Activated naive CD8-positive, alpha-beta T cell treated with anti-CD3 and anti-CD28 coated beads, Interleukin-2, amount 50 U/mL, for 24 hours (primary cell): ENCODE measurements around the gene DIPK2A.

ENCODE experiments used
- ATAC-seq: fragments of 150-1000 bp; cut with Tn5 transposase; one replicate; pipeline ENCODE4 v1.10.0; 2021
- DNase-seq: peaks from one replicate; pipeline ENCODE4 v3.0.0; 2021
- H3K27ac Mint-ChIP-seq: one replicate; pipeline ENCODE4 v1.8.0; 2021; ENCODE audit warnings: mild to moderate bottlenecking, mixed read lengths
- H3K27me3 Mint-ChIP-seq: one replicate; pipeline ENCODE4 v1.8.0; 2021; ENCODE audit warnings: mixed read lengths
- H3K36me3 Mint-ChIP-seq: one replicate; pipeline ENCODE4 v1.8.0; 2021; ENCODE audit warnings: low read depth, mixed read lengths
- H3K4me1 Mint-ChIP-seq: one replicate; pipeline ENCODE4 v1.8.0; 2021; ENCODE audit warnings: mixed read lengths
- H3K4me3 Mint-ChIP-seq: one replicate; pipeline ENCODE4 v1.8.0; 2021; ENCODE audit warnings: mild to moderate bottlenecking, moderate library complexity, mixed read lengths
- H3K9me3 Mint-ChIP-seq: one replicate; pipeline ENCODE4 v1.8.0; 2021; ENCODE audit warnings: mixed read lengths

DIPK2A gene

GRCh38 chr3:143961342-143961741 lies 10.3 kb upstream of the DIPK2A start:
- no peak overlapping the region for H3K4me3 Mint-ChIP-seq
- H3K36me3 Mint-ChIP-seq = no peaks in the 10 kb centered on the region
- H3K4me1 Mint-ChIP-seq = peaks cover 6% of the 10 kb centered on the region
- ATAC-seq (no peak), DNase-seq (no peak)
- H3K27ac Mint-ChIP-seq = no peak overlapping the region
- peaks cover 13% of the 10 kb centered on the region for H3K27me3 Mint-ChIP-seq
- H3K9me3 Mint-ChIP-seq = peaks cover 17% of the 10 kb centered on the region

- no peak overlapping the region for H3K4me3 Mint-ChIP-seq
- DNase-seq (no peak), ATAC-seq (no peak)
- H3K36me3 Mint-ChIP-seq = no peaks in the 10 kb centered on the region
- no peaks in the 10 kb centered on the region for H3K4me1 Mint-ChIP-seq
- H3K9me3 Mint-ChIP-seq = peaks cover 12% of the 10 kb centered on the region
- no peak overlapping the region for H3K27ac Mint-ChIP-seq
- H3K27me3 Mint-ChIP-seq = peaks cover 9% of the 10 kb centered on the region
Observed at GRCh38 chr3:143963946-143964345, 7.7 kb upstream of the DIPK2A start.

GRCh38 chr3:143970773-143971358 lies 757 bp upstream of the DIPK2A start:
- no peaks in the 10 kb centered on the region for H3K27me3 Mint-ChIP-seq
- peak overlapping the region; percentile 96 for H3K27ac Mint-ChIP-seq
- peak; percentile 71 for DNase-seq
- peak overlapping the region; percentile 97 for H3K4me3 Mint-ChIP-seq
- peak; percentile 30 for ATAC-seq
- no peaks in the 10 kb centered on the region for H3K9me3 Mint-ChIP-seq
- H3K36me3 Mint-ChIP-seq = no peaks in the 10 kb centered on the region
- H3K4me1 Mint-ChIP-seq = peaks cover 27% of the 10 kb centered on the region

- Mint-ChIP-seq H3K27ac (peak overlapping the region; percentile 96), H3K4me3 (peak overlapping the region; percentile 97)
- DNase-seq = no peak
Observed at GRCh38 chr3:143972155-143972504, 507 bp downstream of the DIPK2A start.

GRCh38 chr3:143972505-143973258 lies 1.1 kb downstream of the DIPK2A start:
- DNase-seq (peak; percentile 68), ATAC-seq (peak; percentile 21)
- H3K4me3 Mint-ChIP-seq = peak overlapping the region; percentile 97
- peak overlapping the region; percentile 88 for H3K27ac Mint-ChIP-seq
- H3K27me3 Mint-ChIP-seq = no peaks in the 10 kb centered on the region
- H3K9me3 Mint-ChIP-seq = no peaks in the 10 kb centered on the region
- H3K4me1 Mint-ChIP-seq = peaks cover 40% of the 10 kb centered on the region
- no peaks in the 10 kb centered on the region for H3K36me3 Mint-ChIP-seq

More at GRCh38 chr3:143972155-143972504, 507 bp downstream of the DIPK2A start:
- Mint-ChIP-seq H3K4me1 (peaks cover 35% of the 10 kb centered on the region), H3K9me3 (no peaks in the 10 kb centered on the region), H3K36me3 (no peaks in the 10 kb centered on the region), H3K27me3 (no peaks in the 10 kb centered on the region)
- peak; percentile 4 for ATAC-seq

- no peaks in the 10 kb centered on the region for H3K9me3 Mint-ChIP-seq
- ATAC-seq (no peak), DNase-seq (no peak)
- H3K36me3 Mint-ChIP-seq = no peaks in the 10 kb centered on the region
- H3K4me1 Mint-ChIP-seq = peaks cover 47% of the 10 kb centered on the region
- no peaks in the 10 kb centered on the region for H3K27me3 Mint-ChIP-seq
- peak overlapping the region; percentile 88 for H3K27ac Mint-ChIP-seq
- peak overlapping the region; percentile 97 for H3K4me3 Mint-ChIP-seq
Observed at GRCh38 chr3:143973259-143974021, 1.8 kb downstream of the DIPK2A start.

- Mint-ChIP-seq H3K4me3 (peak overlapping the region; percentile 97), H3K27me3 (no peaks in the 10 kb centered on the region), H3K27ac (peak overlapping the region; percentile 22), H3K9me3 (no peaks in the 10 kb centered on the region), H3K36me3 (peaks cover 2% of the 10 kb centered on the region), H3K4me1 (peaks cover 54% of the 10 kb centered on the region)
- no peak for ATAC-seq
- no peak for DNase-seq
Observed at GRCh38 chr3:143974271-143975238, 2.9 kb downstream of the DIPK2A start.

GRCh38 chr3:143975554-143976152 lies 4.0 kb downstream of the DIPK2A start:
- no peak overlapping the region for H3K27ac Mint-ChIP-seq
- peaks cover 49% of the 10 kb centered on the region for H3K4me1 Mint-ChIP-seq
- H3K4me3 Mint-ChIP-seq = no peak overlapping the region
- ATAC-seq (no peak), DNase-seq (no peak)
- no peaks in the 10 kb centered on the region for H3K27me3 Mint-ChIP-seq
- H3K9me3 Mint-ChIP-seq = no peaks in the 10 kb centered on the region
- H3K36me3 Mint-ChIP-seq = peaks cover 2% of the 10 kb centered on the region

- Mint-ChIP-seq H3K4me3 (peak overlapping the region; percentile 18), H3K27ac (no peak overlapping the region), H3K9me3 (no peaks in the 10 kb centered on the region), H3K36me3 (peaks cover 4% of the 10 kb centered on the region), H3K4me1 (peaks cover 52% of the 10 kb centered on the region), H3K27me3 (no peaks in the 10 kb centered on the region)
- ATAC-seq (no peak), DNase-seq (no peak)
Observed at GRCh38 chr3:143977341-143978262, 6.0 kb downstream of the DIPK2A start.

- ATAC-seq (no peak), DNase-seq (no peak)
- Mint-ChIP-seq H3K36me3 (peaks cover 9% of the 10 kb centered on the region), H3K4me1 (peaks cover 52% of the 10 kb centered on the region), H3K9me3 (no peaks in the 10 kb centered on the region), H3K27me3 (no peaks in the 10 kb centered on the region), H3K4me3 (peak overlapping the region; percentile 18), H3K27ac (no peak overlapping the region)
Observed at GRCh38 chr3:143978263-143978631, 6.6 kb downstream of the DIPK2A start.

- H3K4me3 Mint-ChIP-seq = no peak overlapping the region
- no peak for ATAC-seq
- no peaks in the 10 kb centered on the region for H3K9me3 Mint-ChIP-seq
Observed at GRCh38 chr3:143979041-143979440, 7.4 kb downstream of the DIPK2A start.

GRCh38 chr3:143979813-143980212 lies 8.2 kb downstream of the DIPK2A start:
- Mint-ChIP-seq H3K4me1 (peaks cover 47% of the 10 kb centered on the region), H3K36me3 (peaks cover 12% of the 10 kb centered on the region), H3K4me3 (no peak overlapping the region), H3K27me3 (no peaks in the 10 kb centered on the region), H3K27ac (no peak overlapping the region), H3K9me3 (no peaks in the 10 kb centered on the region)
- DNase-seq (no peak), ATAC-seq (no peak)

More at GRCh38 chr3:143979041-143979440, 7.4 kb downstream of the DIPK2A start:
- H3K4me1 Mint-ChIP-seq = peaks cover 52% of the 10 kb centered on the region
- H3K27ac Mint-ChIP-seq = no peak overlapping the region
- peaks cover 12% of the 10 kb centered on the region for H3K36me3 Mint-ChIP-seq
- no peaks in the 10 kb centered on the region for H3K27me3 Mint-ChIP-seq
- DNase-seq = no peak

- no peaks in the 10 kb centered on the region for H3K9me3 Mint-ChIP-seq
- no peak for DNase-seq
- no peak overlapping the region for H3K4me3 Mint-ChIP-seq
- H3K27me3 Mint-ChIP-seq = no peaks in the 10 kb centered on the region
- no peak overlapping the region for H3K27ac Mint-ChIP-seq
- peaks cover 12% of the 10 kb centered on the region for H3K4me1 Mint-ChIP-seq
- ATAC-seq = no peak
- peaks cover 22% of the 10 kb centered on the region for H3K36me3 Mint-ChIP-seq
Observed at GRCh38 chr3:143988306-143988705, 16.7 kb downstream of the DIPK2A start.
